ENCODE measurements around the gene RNASEH2A. TPM values are rescaled to one million over a fixed set of nuclear protein-coding genes. Genes with fewer than 3 reads are reported as not detected.
A peak's percentile ranks its signal among the peaks of the same experiment; 100 is the strongest.

Gene RNASEH2A
- total and polyA plus RNA-seq, 2 of the 13 experiments (the other 11 are each of a cell fraction or from before 2014, with no cell fraction given): 25.1 to 35.8 TPM

- TF ChIP-seq PATZ1 (CRISPR knock-in tag; IDR thresholded peaks at IDR 0.05) (peak; percentile 89), ZBTB39 (CRISPR knock-in tag; IDR thresholded peaks at IDR 0.05) (no peak), ZNF772 (CRISPR knock-in tag; IDR thresholded peaks at IDR 0.05) (no peak), LBX2 (CRISPR knock-in tag; IDR thresholded peaks at IDR 0.05; ENCODE audit: borderline replicate concordance) (no peak), SNAPC5 (CRISPR knock-in tag; IDR thresholded peaks at IDR 0.05; ENCODE audit: borderline replicate concordance) (no peak), PAWR (CRISPR knock-in tag; IDR thresholded peaks at IDR 0.05; ENCODE audit: borderline replicate concordance) (no peak), FOXP1 (IDR thresholded peaks at IDR 0.05) (no peak), FOXP1 (CRISPR knock-in tag; IDR thresholded peaks at IDR 0.05) (no peak), ZNF333 (CRISPR knock-in tag; IDR thresholded peaks at IDR 0.05; ENCODE audit: borderline replicate concordance) (0 out of 2 replicates have a peak, but pooled peaks have one; percentile 34), LCORL (IDR thresholded peaks at IDR 0.05) (no peak), LCORL (CRISPR knock-in tag; IDR thresholded peaks at IDR 0.05) (peak; percentile 53; the same call in 1 of the 2 replicates), SALL1 (CRISPR knock-in tag; IDR thresholded peaks at IDR 0.05) (peak; percentile 55; the same call in 1 of the 2 replicates), POLR2AphosphoS5 (IDR thresholded peaks at IDR 0.05; ENCODE audit: low read depth, low read length) (no peak), MYC (CRISPR knock-in tag; IDR thresholded peaks at IDR 0.05; ENCODE audit: borderline replicate concordance) (no peak), ZNF891 (CRISPR knock-in tag; IDR thresholded peaks at IDR 0.05) (0 out of 2 replicates have a peak, but pooled peaks have one; percentile 51), HIVEP1 (CRISPR knock-in tag; IDR thresholded peaks at IDR 0.05) (0 out of 2 replicates have a peak, but pooled peaks have one; percentile 41), ZBED4 (CRISPR knock-in tag; IDR thresholded peaks at IDR 0.05; ENCODE audit: borderline replicate concordance) (no peak)
Observed at GRCh38 chr19:12783849-12784393, 22.5 kb upstream of the RNASEH2A start (continued).
